T-helper 2 cell treated with Interferon-gamma antibody and Interleukin-4, amounts not matched to agents 5 μg/mL and 100 μg/mL, for 36 hours (primary cell): Measurements from ENCODE around the gene SGSM1.

Source experiments
- DNase-seq: peaks from one replicate; pipeline ENCODE4 v3.0.0; 2021; ENCODE audit warnings: low spot score
- H3K27ac Mint-ChIP-seq: one replicate; pipeline ENCODE4 v1.8.0; 2021; ENCODE audit warnings: mild to moderate bottlenecking, mixed read lengths
- H3K27me3 Mint-ChIP-seq: one replicate; pipeline ENCODE4 v1.8.0; 2021; ENCODE audit warnings: low read depth, mixed read lengths
- H3K36me3 Mint-ChIP-seq: one replicate; pipeline ENCODE4 v1.8.0; 2021; ENCODE audit warnings: low read depth, mixed read lengths
- H3K4me1 Mint-ChIP-seq: one replicate; pipeline ENCODE4 v1.8.0; 2021; ENCODE audit warnings: low read depth, mixed read lengths
- H3K4me3 Mint-ChIP-seq: one replicate; pipeline ENCODE4 v1.8.0; 2022; ENCODE audit warnings: mild to moderate bottlenecking, moderate library complexity, mixed read lengths
- H3K9me3 Mint-ChIP-seq: one replicate; pipeline ENCODE4 v1.8.0; 2021; ENCODE audit warnings: mixed read lengths

SGSM1 gene, protein sequence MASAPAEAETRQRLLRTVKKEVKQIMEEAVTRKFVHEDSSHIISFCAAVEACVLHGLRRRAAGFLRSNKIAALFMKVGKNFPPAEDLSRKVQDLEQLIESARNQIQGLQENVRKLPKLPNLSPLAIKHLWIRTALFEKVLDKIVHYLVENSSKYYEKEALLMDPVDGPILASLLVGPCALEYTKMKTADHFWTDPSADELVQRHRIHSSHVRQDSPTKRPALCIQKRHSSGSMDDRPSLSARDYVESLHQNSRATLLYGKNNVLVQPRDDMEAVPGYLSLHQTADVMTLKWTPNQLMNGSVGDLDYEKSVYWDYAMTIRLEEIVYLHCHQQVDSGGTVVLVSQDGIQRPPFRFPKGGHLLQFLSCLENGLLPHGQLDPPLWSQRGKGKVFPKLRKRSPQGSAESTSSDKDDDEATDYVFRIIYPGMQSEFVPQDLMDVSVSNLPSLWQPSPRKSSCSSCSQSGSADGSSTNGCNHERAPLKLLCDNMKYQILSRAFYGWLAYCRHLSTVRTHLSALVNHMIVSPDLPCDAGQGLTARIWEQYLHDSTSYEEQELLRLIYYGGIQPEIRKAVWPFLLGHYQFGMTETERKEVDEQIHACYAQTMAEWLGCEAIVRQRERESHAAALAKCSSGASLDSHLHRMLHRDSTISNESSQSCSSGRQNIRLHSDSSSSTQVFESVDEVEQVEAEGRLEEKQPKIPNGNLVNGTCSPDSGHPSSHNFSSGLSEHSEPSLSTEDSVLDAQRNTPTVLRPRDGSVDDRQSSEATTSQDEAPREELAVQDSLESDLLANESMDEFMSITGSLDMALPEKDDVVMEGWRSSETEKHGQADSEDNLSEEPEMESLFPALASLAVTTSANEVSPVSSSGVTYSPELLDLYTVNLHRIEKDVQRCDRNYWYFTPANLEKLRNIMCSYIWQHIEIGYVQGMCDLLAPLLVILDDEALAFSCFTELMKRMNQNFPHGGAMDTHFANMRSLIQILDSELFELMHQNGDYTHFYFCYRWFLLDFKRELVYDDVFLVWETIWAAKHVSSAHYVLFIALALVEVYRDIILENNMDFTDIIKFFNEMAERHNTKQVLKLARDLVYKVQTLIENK

DNA sequence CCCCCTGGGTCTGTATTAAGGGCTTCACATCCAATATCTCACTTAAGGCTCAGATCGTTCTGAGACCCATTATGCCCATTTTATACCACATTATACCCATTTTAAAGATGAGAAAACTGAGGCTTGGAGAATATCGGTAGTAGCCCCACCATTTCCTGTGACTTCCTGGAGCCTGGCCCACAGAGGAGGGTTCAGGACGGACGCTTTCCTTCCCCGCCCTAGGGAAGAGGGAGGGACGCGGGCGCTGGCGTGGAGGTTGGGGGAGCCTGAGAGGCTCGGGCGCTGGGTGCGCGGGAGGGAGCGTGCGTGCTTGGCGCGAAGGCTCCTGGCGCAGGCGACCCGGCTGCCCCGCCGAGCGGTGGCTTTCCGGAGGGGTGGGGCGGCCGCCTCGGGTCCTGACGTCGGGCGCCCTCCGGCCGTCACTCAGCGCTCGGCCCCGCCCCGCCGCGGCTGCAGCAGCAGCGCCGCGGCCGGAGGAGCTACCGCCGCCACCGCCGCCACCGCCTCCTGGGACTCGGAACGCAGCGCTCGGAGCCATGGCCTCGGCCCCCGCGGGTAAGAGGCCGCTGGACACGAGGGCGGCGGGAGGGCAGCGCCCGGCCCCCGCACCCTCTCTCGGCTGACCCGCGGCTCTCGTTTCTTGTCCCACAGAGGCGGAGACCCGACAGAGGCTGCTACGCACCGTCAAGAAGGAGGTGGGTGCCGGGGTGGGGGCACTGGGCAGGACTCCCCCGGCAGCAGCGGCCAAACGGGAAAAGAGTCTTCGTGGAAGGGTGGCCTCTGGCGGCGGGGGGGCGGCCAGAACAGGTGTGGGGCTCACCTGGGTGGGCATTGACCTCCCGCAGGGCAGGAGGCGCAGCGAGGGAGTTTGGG lies at the start of gene SGSM1:
Gene SGSM1 (plus strand): TSS at position 422 of the 873 bp plus-strand sequence. CDS start 115 bp downstream, at position 537.
- peak within 1 kb of the TSS; percentile 71 for H3K4me3 Mint-ChIP-seq
- peak; percentile 79 for DNase-seq
- H3K27ac Mint-ChIP-seq = peak within 1 kb of the TSS; percentile 37
- H3K27me3 Mint-ChIP-seq = peaks cover 17% of the 10 kb centered on the region
- H3K4me1 Mint-ChIP-seq = peaks cover 25% of the 10 kb centered on the region
- no peaks in the 10 kb centered on the region for H3K9me3 Mint-ChIP-seq
- no peaks in the 10 kb centered on the region for H3K36me3 Mint-ChIP-seq

- no peaks in the 10 kb centered on the region for H3K4me1 Mint-ChIP-seq
- no peak overlapping the region for H3K27ac Mint-ChIP-seq
- H3K4me3 Mint-ChIP-seq = no peak overlapping the region
- DNase-seq = peak; percentile 11
- H3K36me3 Mint-ChIP-seq = no peaks in the 10 kb centered on the region
- H3K27me3 Mint-ChIP-seq = peaks cover 16% of the 10 kb centered on the region
- no peaks in the 10 kb centered on the region for H3K9me3 Mint-ChIP-seq
Observed at GRCh38 chr22:24758164-24758799, 47.7 kb upstream of the SGSM1 start.

GRCh38 chr22:24759765-24760164 lies 46.2 kb upstream of the SGSM1 start:
- H3K4me3 Mint-ChIP-seq = no peak overlapping the region
- no peak for DNase-seq
- peaks cover 5% of the 10 kb centered on the region for H3K27me3 Mint-ChIP-seq
- no peak overlapping the region for H3K27ac Mint-ChIP-seq
- H3K36me3 Mint-ChIP-seq = no peaks in the 10 kb centered on the region
- H3K4me1 Mint-ChIP-seq = no peaks in the 10 kb centered on the region
- no peaks in the 10 kb centered on the region for H3K9me3 Mint-ChIP-seq

DNA sequence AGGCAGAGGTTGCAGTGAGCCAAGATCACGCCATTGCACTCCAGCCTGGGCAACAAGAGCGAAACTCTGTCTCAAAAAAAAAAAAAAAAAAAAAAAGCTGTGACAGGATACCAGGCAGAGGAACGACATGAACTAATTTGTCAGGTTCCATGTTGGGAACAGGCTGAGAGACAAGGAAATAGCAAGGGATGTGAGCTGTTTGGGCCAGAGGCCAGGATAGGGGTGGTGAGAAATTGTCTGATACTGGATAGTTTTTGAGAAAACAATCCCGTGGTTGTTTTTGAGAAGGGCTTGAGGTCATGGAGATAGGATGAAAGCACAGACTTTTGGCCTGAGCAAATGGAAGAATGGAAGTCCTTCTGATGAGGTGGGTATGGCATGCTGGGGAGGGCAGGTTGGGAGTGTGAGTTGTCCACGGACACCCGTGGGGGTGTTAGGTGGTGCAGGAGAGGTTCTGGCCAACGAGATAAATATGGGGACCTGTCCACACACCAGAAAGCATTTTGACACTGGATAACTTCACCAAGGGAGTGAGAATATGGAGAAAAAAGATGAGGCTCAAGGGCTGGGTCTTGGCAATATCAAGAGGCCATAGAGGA lies 45.2 kb upstream of the SGSM1 start:
- no peaks in the 10 kb centered on the region for H3K9me3 Mint-ChIP-seq
- no peak for DNase-seq

DNA sequence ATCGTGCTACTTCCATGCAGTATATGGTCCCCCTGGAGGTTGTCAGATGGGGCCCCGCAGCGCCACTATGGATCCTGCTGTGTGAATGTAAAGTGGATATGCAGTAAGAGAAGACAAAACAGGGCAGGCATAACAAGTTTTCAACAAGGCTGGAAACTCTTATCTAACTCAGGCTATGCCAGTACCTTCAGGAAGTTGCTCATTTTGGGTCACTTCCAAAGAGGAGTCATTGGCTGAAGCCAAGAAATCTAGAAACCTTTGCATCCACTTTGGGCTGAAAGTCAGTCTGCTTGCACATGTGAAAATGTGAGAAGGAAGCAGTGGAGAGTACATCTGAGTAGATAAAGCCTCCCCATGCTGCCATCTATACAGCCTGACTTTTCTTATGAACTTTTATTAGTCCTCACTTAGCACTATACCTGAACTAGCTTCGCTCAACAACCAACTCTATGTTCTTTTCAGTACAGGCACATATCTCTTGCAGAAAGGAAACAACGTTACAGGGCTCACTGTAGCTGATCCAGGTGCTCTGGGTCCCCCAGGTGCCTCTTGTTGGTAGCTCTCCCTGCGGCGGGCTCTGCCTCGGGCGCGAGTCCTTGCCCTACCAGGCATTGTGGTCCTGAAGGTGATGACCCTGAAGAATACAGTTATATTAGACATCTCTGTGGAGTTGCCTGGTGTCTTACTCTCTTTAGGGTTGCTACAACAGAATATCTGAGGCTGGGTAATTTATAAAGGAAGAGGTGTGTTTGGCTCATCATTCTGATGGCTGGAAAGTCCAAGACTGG lies 43.9 kb upstream of the SGSM1 start:
- Mint-ChIP-seq H3K4me1 (no peaks in the 10 kb centered on the region), H3K4me3 (no peak overlapping the region), H3K9me3 (no peaks in the 10 kb centered on the region), H3K27me3 (no peaks in the 10 kb centered on the region), H3K27ac (no peak overlapping the region), H3K36me3 (no peaks in the 10 kb centered on the region)
- no peak for DNase-seq

More for the DNA sequence above, 45.2 kb upstream of the SGSM1 start:
- H3K27ac Mint-ChIP-seq = no peak overlapping the region
- no peaks in the 10 kb centered on the region for H3K4me1 Mint-ChIP-seq
- no peak overlapping the region for H3K4me3 Mint-ChIP-seq
- H3K27me3 Mint-ChIP-seq = no peaks in the 10 kb centered on the region
- no peaks in the 10 kb centered on the region for H3K36me3 Mint-ChIP-seq

GRCh38 chr22:24763872-24764485 lies 42.0 kb upstream of the SGSM1 start:
- Mint-ChIP-seq H3K27ac (no peak overlapping the region), H3K36me3 (no peaks in the 10 kb centered on the region), H3K4me3 (no peak overlapping the region), H3K9me3 (no peaks in the 10 kb centered on the region), H3K27me3 (no peaks in the 10 kb centered on the region), H3K4me1 (no peaks in the 10 kb centered on the region)
- no peak for DNase-seq

DNA sequence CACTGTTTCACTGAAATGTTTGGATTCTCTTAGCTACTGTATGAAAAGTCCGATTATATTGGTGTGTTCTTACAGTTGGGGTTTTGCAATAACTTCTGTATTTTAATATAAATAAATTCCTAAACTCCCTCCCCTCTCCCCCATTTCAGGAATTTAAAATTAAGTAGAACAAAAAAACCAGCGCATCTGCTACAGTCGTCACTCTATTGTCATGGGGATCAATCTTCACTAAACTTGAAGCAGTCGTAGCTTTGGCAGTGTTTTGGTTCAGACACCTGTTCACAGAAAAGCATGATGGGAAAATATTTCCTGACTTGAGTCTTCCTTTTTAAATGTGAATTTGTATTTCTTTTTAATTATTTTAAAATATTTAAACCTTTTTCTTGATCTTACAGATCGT lies 40.8 kb upstream of the SGSM1 start:
- H3K9me3 Mint-ChIP-seq = no peaks in the 10 kb centered on the region
- DNase-seq = no peak
- H3K27me3 Mint-ChIP-seq = no peaks in the 10 kb centered on the region
- H3K36me3 Mint-ChIP-seq = no peaks in the 10 kb centered on the region
- H3K4me1 Mint-ChIP-seq = no peaks in the 10 kb centered on the region
- H3K4me3 Mint-ChIP-seq = no peak overlapping the region
- H3K27ac Mint-ChIP-seq = no peak overlapping the region

- no peaks in the 10 kb centered on the region for H3K36me3 Mint-ChIP-seq
- no peak overlapping the region for H3K27ac Mint-ChIP-seq
- no peaks in the 10 kb centered on the region for H3K9me3 Mint-ChIP-seq
- peaks cover 3% of the 10 kb centered on the region for H3K4me1 Mint-ChIP-seq
- no peak overlapping the region for H3K4me3 Mint-ChIP-seq
- no peak for DNase-seq
- peaks cover 7% of the 10 kb centered on the region for H3K27me3 Mint-ChIP-seq
Observed at GRCh38 chr22:24768537-24769374, 37.3 kb upstream of the SGSM1 start.

DNA sequence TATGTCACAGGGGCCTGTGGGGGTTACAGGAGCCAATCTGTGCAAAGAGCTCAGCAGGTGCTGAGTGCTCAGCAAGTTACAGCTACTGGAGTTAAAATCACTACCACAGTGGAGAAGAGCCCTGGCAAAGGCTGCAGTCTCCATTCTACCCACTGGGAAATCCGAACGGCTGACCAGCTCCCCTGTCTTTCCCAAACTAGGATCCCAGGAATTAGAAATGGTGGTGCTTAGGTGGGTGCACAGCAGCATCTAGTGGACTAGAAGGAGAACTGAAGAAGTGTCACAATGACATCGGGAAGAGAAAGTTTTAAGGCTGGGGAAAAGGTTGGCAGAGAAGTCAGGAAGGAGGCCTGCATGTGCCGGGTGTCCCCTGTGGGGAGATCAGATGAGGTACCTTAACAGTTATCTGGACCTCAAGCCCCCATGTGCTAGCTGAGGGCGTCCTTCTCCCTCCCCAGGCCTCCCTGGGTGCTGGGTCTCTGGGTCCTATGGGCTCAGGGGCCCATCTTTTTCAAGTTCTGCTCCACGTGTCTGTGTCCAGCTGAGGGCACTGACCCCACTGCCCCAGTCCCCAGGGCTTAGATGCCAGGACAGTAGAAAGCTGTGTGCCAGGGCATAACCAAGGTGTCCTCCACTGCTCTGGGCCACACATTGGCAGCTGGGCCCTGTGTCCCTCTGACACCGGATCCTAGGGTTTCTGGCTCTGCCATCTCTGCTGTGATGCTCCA lies 33.4 kb upstream of the SGSM1 start:
- Mint-ChIP-seq H3K9me3 (no peaks in the 10 kb centered on the region), H3K36me3 (no peaks in the 10 kb centered on the region), H3K4me1 (peaks cover 7% of the 10 kb centered on the region), H3K27me3 (peaks cover 22% of the 10 kb centered on the region), H3K27ac (no peak overlapping the region), H3K4me3 (no peak overlapping the region)
- DNase-seq = no peak

DNA sequence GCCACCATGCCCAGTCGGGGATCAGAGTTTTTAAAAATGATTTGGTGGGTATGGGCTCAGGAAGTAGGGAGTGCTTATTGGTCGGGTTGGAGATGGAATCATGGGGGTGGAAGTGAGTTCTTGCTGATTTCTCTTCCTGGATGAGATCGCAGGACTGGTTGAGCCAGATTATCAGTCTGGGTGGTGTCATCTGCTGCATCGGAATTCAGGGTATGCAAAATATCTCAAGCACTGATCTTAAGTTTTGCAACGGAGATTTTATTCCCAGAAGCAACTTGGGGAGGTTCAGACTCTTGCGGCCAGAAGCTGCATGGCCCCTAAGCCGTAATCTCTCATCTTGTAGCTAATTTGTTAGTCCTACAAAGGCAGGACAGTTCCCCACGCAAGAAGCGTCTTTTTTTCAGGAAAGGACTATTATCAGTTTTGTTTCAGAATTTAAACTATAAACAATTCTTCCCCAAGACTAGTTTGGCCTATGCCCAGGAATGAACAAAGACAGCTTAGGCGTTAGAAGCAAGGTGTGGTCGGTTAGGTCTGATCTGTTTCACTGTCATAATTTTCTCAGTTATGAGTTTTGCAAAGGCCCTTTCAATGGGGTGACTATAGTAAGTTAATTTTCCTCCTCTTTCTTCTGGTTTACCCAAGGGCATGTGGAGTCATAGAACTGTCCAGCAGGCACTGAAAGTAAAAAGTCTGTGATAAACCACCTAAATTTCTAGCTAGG lies 30.1 kb upstream of the SGSM1 start:
- Mint-ChIP-seq H3K27ac (no peak overlapping the region), H3K27me3 (peaks cover 22% of the 10 kb centered on the region), H3K4me1 (peaks cover 7% of the 10 kb centered on the region), H3K9me3 (no peaks in the 10 kb centered on the region), H3K4me3 (no peak overlapping the region), H3K36me3 (no peaks in the 10 kb centered on the region)
- no peak for DNase-seq
